HCT116 (cell line): ENCODE data around the gene CASK. TPM values are rescaled to one million over a fixed set of nuclear protein-coding genes. Genes with fewer than 3 reads are reported as not detected.

Experiments
- ATAC-seq: fragments of 200-7000 bp; cut with Tn5 transposase; 2 replicates; pipeline ENCODE4 v1.9.1; 2020; ENCODE audit warnings: mild to moderate bottlenecking, moderate library complexity
- BruUV-seq: library from RNA; stranded (reverse); fragments of 400-500 nt; replicated peaks from 2 replicates; lab custom pipeline; 2021; lab: Mats Ljungman, UMichigan
- CTCF ChIA-PET: fragments of 300-600 bp; sonication (Branson Sonifier 250); formaldehyde crosslinking; loops from one replicate; lab custom pipeline; 2021; ENCODE audit warnings: antibody characterized with exemption; lab: Charles Lee
- POLR2A ChIA-PET: fragments of 300-600, 350-600 bp; sonication (Branson Sonifier 250); formaldehyde crosslinking; loops from one replicate; lab custom pipeline; 2021; ENCODE audit warnings: antibody characterized with exemption; lab: Charles Lee
- RAD21 ChIA-PET, 2 experiments: fragments of 300-600 bp; sonication (Branson Sonifier 250); formaldehyde crosslinking; loops; one replicate each; lab custom pipeline; 2023; ENCODE audit warnings: low total read pairs in 2 of 2; ENCODE audit not compliant: uncharacterized antibody in 2 of 2, unreplicated experiment in 2 of 2, low non-redundant PET in 1 of 2; lab: Charles Lee
- DNase-seq: peaks from one replicate; pipeline ENCODE4 v3.0.0-alpha.2; 2010; ENCODE audit warnings: low read depth, low spot score
- H2AFZ ChIP-seq: fragments of 200-600 bp; shearing (Covaris generic), sonication (generic); 2 replicates; pipeline ENCODE4 v1.6.1; 2017; ENCODE audit warnings: low read depth, mixed run types, mixed read lengths, antibody characterized with exemption, low read length; ENCODE audit not compliant: poor library complexity, severe bottlenecking
- H3K27ac ChIP-seq: 2 replicates; pipeline ENCODE4 v1.5.1; 2012; ENCODE audit warnings: low read depth, low read length
- H3K27me3 ChIP-seq: fragments of 200-600 bp; sonication (generic); 2 replicates; pipeline ENCODE4 v1.6.1; 2016; ENCODE audit warnings: mixed run types, low read length, mixed read lengths; ENCODE audit not compliant: insufficient read depth
- H3K36me3 ChIP-seq, 2 experiments: fragments of 200-500 bp in 1 of 2; fragments of 200-600 bp in 1 of 2; sonication (Bioruptor generic) in 1 of 2; sonication (generic) in 1 of 2; 2 replicates each; pipeline versions ENCODE4 v1.5.1 to v1.6.1; 2014 to 2016; ENCODE audit warnings: low read length in 2 of 2, inconsistent platforms in 1 of 2, mixed read lengths in 1 of 2, mixed run types in 1 of 2; ENCODE audit not compliant: insufficient read depth in 2 of 2, control insufficient read depth in 1 of 2
- H3K4me1 ChIP-seq, 2 experiments: fragments of 200-600 bp in 1 of 2; sonication (generic) in 1 of 2; 2 replicates each; pipeline versions ENCODE4 v1.5.1 to v1.6.1; 2012 to 2017; ENCODE audit warnings: low read length in 2 of 2, inconsistent platforms in 1 of 2, mild to moderate bottlenecking in 1 of 2, mixed read lengths in 1 of 2, mixed run types in 1 of 2, moderate library complexity in 1 of 2; ENCODE audit not compliant: insufficient read depth in 2 of 2, control insufficient read depth in 1 of 2
- H3K4me2 ChIP-seq: fragments of 200-600 bp; sonication (generic); 2 replicates; pipeline ENCODE4 v1.6.1; 2017; ENCODE audit warnings: mixed run types, low read length, mixed read lengths
- H3K4me3 ChIP-seq, 2 experiments: fragments of 200-600 bp in 1 of 2; sonication (generic) in 1 of 2; replicated peaks in 1 of 2; 2 replicates each; pipeline ENCODE4 v1.5.1; 2011 to 2016; ENCODE audit warnings: low read length in 2 of 2, control low read depth in 1 of 2, low read depth in 1 of 2, mild to moderate bottlenecking in 1 of 2, mixed read lengths in 1 of 2, mixed run types in 1 of 2
- H3K79me2 ChIP-seq: fragments of 200-600 bp; sonication (generic); 2 replicates; pipeline ENCODE4 v1.6.1; 2017; ENCODE audit warnings: mild to moderate bottlenecking, mixed run types, low read length, moderate library complexity, mixed read lengths; ENCODE audit not compliant: insufficient read depth
- H3K9ac ChIP-seq: fragments of 200-600 bp; sonication (generic); 2 replicates; pipeline ENCODE4 v1.6.1; 2016; ENCODE audit warnings: low read length, mixed read lengths
- H3K9me2 ChIP-seq: fragments of 200-600 bp; sonication (generic), shearing (Covaris generic); 2 replicates; pipeline ENCODE4 v1.6.1; 2017; ENCODE audit warnings: mixed run types, mild to moderate bottlenecking, moderate library complexity; ENCODE audit not compliant: insufficient read depth
- H3K9me3 ChIP-seq, 2 experiments: fragments of 200-500 bp in 1 of 2; fragments of 200-600 bp in 1 of 2; sonication (Bioruptor generic) in 1 of 2; sonication (generic) in 1 of 2; 2 replicates each; pipeline ENCODE4 v1.6.1; 2014 to 2017; ENCODE audit warnings: low read length in 2 of 2, mixed read lengths in 2 of 2, inconsistent platforms in 1 of 2, low read depth in 1 of 2, mild to moderate bottlenecking in 1 of 2, mixed run types in 1 of 2, moderate library complexity in 1 of 2; ENCODE audit not compliant: control insufficient read depth in 1 of 2, insufficient read depth in 1 of 2
- H4K20me1 ChIP-seq: fragments of 200-600 bp; sonication (generic), shearing (Covaris generic); 2 replicates; pipeline ENCODE4 v1.6.1; 2017; ENCODE audit warnings: mixed run types, mild to moderate bottlenecking, moderate library complexity; ENCODE audit not compliant: insufficient read depth
- ATF3 ChIP-seq: IDR thresholded peaks from 2 replicates; pipeline ENCODE4 v1.6.1; 2012
- CBX3 ChIP-seq: IDR thresholded peaks from 2 replicates; pipeline ENCODE4 v1.6.1; 2012; ENCODE audit warnings: low read depth
- CEBPB ChIP-seq: IDR thresholded peaks from 2 replicates; pipeline ENCODE4 v1.6.1; 2012; ENCODE audit warnings: low read depth
- EZH2phosphoT487 ChIP-seq: fragments of 200-600 bp; IDR thresholded peaks from 2 replicates; pipeline ENCODE4 v1.6.1; 2018; ENCODE audit warnings: antibody characterized with exemption, borderline replicate concordance
- FOSL1 ChIP-seq: IDR thresholded peaks from 2 replicates; pipeline ENCODE4 v1.6.1; 2012; ENCODE audit warnings: low read depth
- JUND ChIP-seq: IDR thresholded peaks from 2 replicates; pipeline ENCODE4 v1.6.1; 2012
- MAX ChIP-seq: IDR thresholded peaks from 2 replicates; pipeline ENCODE4 v1.6.1; 2012
- POLR2A ChIP-seq: IDR thresholded peaks from 2 replicates; pipeline ENCODE4 v1.7.0; 2011; ENCODE audit warnings: borderline replicate concordance; ENCODE audit not compliant: insufficient read depth, insufficient read length; ENCODE audit errors: extremely low read depth
- REST ChIP-seq: IDR thresholded peaks from 2 replicates; pipeline ENCODE4 v1.6.1; 2012; ENCODE audit warnings: low read depth
- SIN3A ChIP-seq: IDR thresholded peaks from 2 replicates; pipeline ENCODE4 v1.6.1; 2012; ENCODE audit warnings: low read depth
- SP1 ChIP-seq: IDR thresholded peaks from 2 replicates; pipeline ENCODE4 v1.6.1; 2012; ENCODE audit warnings: low read depth
- SRF ChIP-seq: IDR thresholded peaks from 2 replicates; pipeline ENCODE4 v1.6.1; 2012; ENCODE audit warnings: low read depth
- TCF7L2 ChIP-seq: IDR thresholded peaks from 2 replicates; pipeline ENCODE4 v1.7.0; 2011; ENCODE audit warnings: borderline replicate concordance, inconsistent platforms; ENCODE audit not compliant: insufficient read depth, insufficient read length; ENCODE audit errors: extremely low read depth
- YY1 ChIP-seq: IDR thresholded peaks from 2 replicates; pipeline ENCODE4 v1.6.1; 2011; ENCODE audit warnings: low read length, low read depth, moderate library complexity, mild to moderate bottlenecking; ENCODE audit not compliant: insufficient replicate concordance; ENCODE audit errors: extremely low read depth
- ZFX ChIP-seq: fragments of 450-650 bp; IDR thresholded peaks from 2 replicates; pipeline ENCODE4 v1.6.1; 2017
- ZNF274 ChIP-seq: fragments of 200-500 bp; sonication (Bioruptor generic); IDR thresholded peaks from 2 replicates; pipeline ENCODE4 v1.6.1; 2014; ENCODE audit warnings: mild to moderate bottlenecking, low read depth, low read length, inconsistent platforms
- intact Hi-C: fragments of 100-400 bp; cut with micrococcal nuclease; formaldehyde crosslinking; loops from 2 replicates; pipeline ENCODE4 v1.10.0; 2022
- total RNA-seq: library from RNA; stranded (reverse); gene quantifications from one replicate; pipeline ENCODE4 v1.2.1, GENCODE V29; 2021; ENCODE audit not compliant: unreplicated experiment

CASK gene
- total RNA-seq, 1 experiment from 2014 or later = 39.0 TPM

GRCh38 chrX:41837270-41837944 lies 85.9 kb downstream of the CASK start:
- H2AFZ ChIP-seq = no peak overlapping the region
- TF ChIP-seq YY1 (no peak), SP1 (no peak), POLR2A (no peak), JUND (no peak), CBX3 (no peak), SIN3A (no peak)
- DNase-seq = no peak
- no peaks in the 10 kb centered on the region for H4K20me1 ChIP-seq
- H3K9me3 ChIP-seq = no peaks in the 10 kb centered on the region
- CTCF ChIA-PET = no interaction called here
- no peak overlapping the region for H3K4me3 ChIP-seq
- H3K27me3 ChIP-seq = no peaks in the 10 kb centered on the region
- RAD21 ChIA-PET = no interaction called here
- no peak overlapping the region for H3K9ac ChIP-seq
- no peaks in the 10 kb centered on the region for H3K79me2 ChIP-seq
- no peak for ATAC-seq
- no peaks in the 10 kb centered on the region for H3K4me1 ChIP-seq
- no peaks in the 10 kb centered on the region for H3K9me2 ChIP-seq
- H3K27ac ChIP-seq = no peak overlapping the region
- BruUV-seq = no TSS peak
- intact Hi-C loops = no loop called here
- H3K4me2 ChIP-seq = no peak overlapping the region
- POLR2A ChIA-PET = no interaction called here
- H3K36me3 ChIP-seq = no peaks in the 10 kb centered on the region

- no peak for DNase-seq
- ATAC-seq = no peak
- no peak for TF ChIP-seq TCF7L2
- TF ChIP-seq SP1 = no peak
- no peak for TF ChIP-seq YY1
- TF ChIP-seq CEBPB = no peak
- no peak for TF ChIP-seq ATF3
- no peak for TF ChIP-seq SRF
- no peak for TF ChIP-seq REST
- no peak for TF ChIP-seq FOSL1
- TF ChIP-seq EZH2phosphoT487 = no peak
- no peak for TF ChIP-seq ZNF274
- no peak for TF ChIP-seq JUND
- no peak for TF ChIP-seq ZFX
- no peak for TF ChIP-seq CBX3
- no peak for TF ChIP-seq MAX
- TF ChIP-seq, all 23 proteins: peak for 0
- no peak overlapping the region for H3K4me2 ChIP-seq
- peaks cover 13 to 26% of the 10 kb centered on the region in 2 experiments for H3K4me1 ChIP-seq
- no peak overlapping the region for H3K9ac ChIP-seq
- no peaks in the 10 kb centered on the region for H3K36me3 ChIP-seq
- no peaks in the 10 kb centered on the region for H3K27me3 ChIP-seq
- no peak overlapping the region for H2AFZ ChIP-seq
- ChIA-PET POLR2A (no interaction called here), CTCF (no interaction called here), RAD21 (no interaction called here)
- intact Hi-C loops = no loop called here
- no TSS peak for BruUV-seq
- H3K79me2 ChIP-seq = peaks cover 5% of the 10 kb centered on the region; the same call in 1 of the 2 replicates
- no peaks in the 10 kb centered on the region for H4K20me1 ChIP-seq
- no peaks in the 10 kb centered on the region for H3K9me3 ChIP-seq
- H3K9me2 ChIP-seq = no peaks in the 10 kb centered on the region
- H3K27ac ChIP-seq = no peak overlapping the region
- no peak overlapping the region for H3K4me3 ChIP-seq
Measured at GRCh38 chrX:41828826-41829225, 94.5 kb downstream of the CASK start.
